Measurements from ENCODE around the gene CCR9. TPM values are rescaled to one million over a fixed set of nuclear protein-coding genes. Genes with fewer than 3 reads are reported as not detected.

Gene CCR9
- total and polyA plus RNA-seq, 2 experiments from 2014 or later = not detected

DNA sequence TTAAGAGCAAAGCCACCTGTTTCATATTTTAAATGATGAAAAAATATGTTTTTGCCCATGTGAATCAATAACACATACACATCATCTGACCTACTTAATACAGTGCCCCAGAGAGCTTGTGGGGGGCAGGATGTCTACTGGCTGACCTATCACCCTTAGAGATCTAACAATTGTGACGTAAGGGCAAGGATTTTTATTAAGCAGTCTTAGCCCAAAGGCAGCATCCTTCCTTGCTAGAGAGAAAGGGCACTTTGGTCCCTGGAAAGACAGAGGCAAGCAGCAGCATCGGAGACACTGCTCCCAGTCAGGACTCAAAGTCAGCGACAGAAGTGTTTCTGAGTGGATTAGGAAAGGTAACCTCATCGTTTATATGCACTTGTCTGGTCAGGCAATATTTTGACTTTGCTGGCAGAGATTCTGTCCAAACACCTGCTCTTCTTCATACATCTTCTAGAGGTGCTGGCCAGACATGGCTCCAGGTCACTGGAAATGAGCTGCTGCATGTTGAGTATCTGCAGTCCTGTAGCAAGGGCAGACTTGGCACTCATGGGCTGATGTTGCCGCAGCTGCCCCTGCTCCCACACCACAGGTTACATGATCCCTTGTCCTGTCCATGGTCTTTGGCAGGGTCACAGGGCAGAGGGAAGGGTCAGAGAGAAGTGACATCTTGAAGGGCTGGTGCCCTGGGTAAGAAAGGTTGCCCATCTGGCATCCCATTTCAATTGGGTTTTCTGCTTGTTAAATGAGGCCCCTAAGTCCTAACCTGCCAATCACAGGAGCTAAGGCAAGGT lies 58.7 kb downstream of the CCR9 start:
- Histone ChIP-seq H3K9me2 (ENCODE audit: insufficient read depth) (no peaks in the 10 kb centered on the region), H3F3A (ENCODE audit: insufficient read depth) (peaks cover 15% of the 10 kb centered on the region), H3K27me3 (replicated peaks; ENCODE audit: insufficient read depth) (no peaks in the 10 kb centered on the region), H3K79me2 (ENCODE audit: insufficient read depth) (no peaks in the 10 kb centered on the region), H4K20me1 (ENCODE audit: insufficient read depth) (no peaks in the 10 kb centered on the region), H3K4me3 (no peak overlapping the region), H2AFZ (no peak overlapping the region), H3K27ac (no peak overlapping the region), H3K4me1 (ENCODE audit: insufficient read depth) (peaks cover 21% of the 10 kb centered on the region), H3K36me3 (ENCODE audit: low read depth) (no peaks in the 10 kb centered on the region), H3K4me2 (ENCODE audit: unreplicated experiment) (no peak overlapping the region), H3K9ac (no peak overlapping the region), H3K9me3 (ENCODE audit: low read depth) (no peaks in the 10 kb centered on the region)
- no peak for TF ChIP-seq EZH2phosphoT487 (IDR thresholded peaks at IDR 0.05; ENCODE audit: insufficient read depth, low read depth)
- TF ChIP-seq EZH2 (IDR thresholded peaks at IDR 0.05; ENCODE audit: insufficient read depth, poor library complexity, severe bottlenecking) = no peak
- in situ Hi-C loops (cut with MboI) = loop anchor here (5.0 to 25.0 kb wide), 2 partner anchors 117 to 417 kb away; partner anchors contain the start of genes CCR2 and CCR5
- DNase-seq = no peak
- WGBS, 2 experiments (ENCODE audit: low coverage in 1 of 2, low lambda C conversion rate in 2 of 2, missing lambda C conversion rate in 2 of 2) = 95 to 98% methylated on average over 5 of the region's 5 CpGs

DNA sequence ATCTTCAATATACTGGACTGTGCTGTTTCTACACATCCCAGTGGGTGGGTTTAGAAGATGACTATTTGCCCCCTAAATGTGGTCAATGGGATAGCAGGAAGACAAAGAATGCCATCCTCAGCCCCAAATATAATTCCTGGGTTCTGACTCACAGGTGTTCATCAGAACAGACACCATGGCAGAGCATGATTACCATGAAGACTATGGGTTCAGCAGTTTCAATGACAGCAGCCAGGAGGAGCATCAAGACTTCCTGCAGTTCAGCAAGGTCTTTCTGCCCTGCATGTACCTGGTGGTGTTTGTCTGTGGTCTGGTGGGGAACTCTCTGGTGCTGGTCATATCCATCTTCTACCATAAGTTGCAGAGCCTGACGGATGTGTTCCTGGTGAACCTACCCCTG lies 60.0 kb downstream of the CCR9 start:
- Histone ChIP-seq H2AFZ (no peak overlapping the region), H3F3A (ENCODE audit: insufficient read depth) (peaks cover 15% of the 10 kb centered on the region), H3K9ac (no peak overlapping the region), H3K27ac (no peak overlapping the region), H3K4me1 (ENCODE audit: insufficient read depth) (peaks cover 21% of the 10 kb centered on the region), H3K4me3 (no peak overlapping the region), H3K36me3 (ENCODE audit: low read depth) (no peaks in the 10 kb centered on the region), H4K20me1 (ENCODE audit: insufficient read depth) (no peaks in the 10 kb centered on the region), H3K9me3 (ENCODE audit: low read depth) (no peaks in the 10 kb centered on the region), H3K27me3 (replicated peaks; ENCODE audit: insufficient read depth) (no peaks in the 10 kb centered on the region), H3K79me2 (ENCODE audit: insufficient read depth) (no peaks in the 10 kb centered on the region), H3K9me2 (ENCODE audit: insufficient read depth) (no peaks in the 10 kb centered on the region), H3K4me2 (ENCODE audit: unreplicated experiment) (no peak overlapping the region)
- WGBS, 2 experiments (ENCODE audit: low coverage in 1 of 2, low lambda C conversion rate in 2 of 2, missing lambda C conversion rate in 2 of 2) = 100% methylated on average over 1 of the region's 1 CpG
- peak; percentile 45 for DNase-seq
- in situ Hi-C loops (cut with MboI) = loop anchor here (25.0 kb wide), 1 partner anchor 416 kb away; the partner anchor contains the start of genes CCR2 and CCR5
- TF ChIP-seq EZH2phosphoT487 (IDR thresholded peaks at IDR 0.05; ENCODE audit: insufficient read depth, low read depth) (no peak), EZH2 (IDR thresholded peaks at IDR 0.05; ENCODE audit: insufficient read depth, poor library complexity, severe bottlenecking) (no peak)

DNA sequence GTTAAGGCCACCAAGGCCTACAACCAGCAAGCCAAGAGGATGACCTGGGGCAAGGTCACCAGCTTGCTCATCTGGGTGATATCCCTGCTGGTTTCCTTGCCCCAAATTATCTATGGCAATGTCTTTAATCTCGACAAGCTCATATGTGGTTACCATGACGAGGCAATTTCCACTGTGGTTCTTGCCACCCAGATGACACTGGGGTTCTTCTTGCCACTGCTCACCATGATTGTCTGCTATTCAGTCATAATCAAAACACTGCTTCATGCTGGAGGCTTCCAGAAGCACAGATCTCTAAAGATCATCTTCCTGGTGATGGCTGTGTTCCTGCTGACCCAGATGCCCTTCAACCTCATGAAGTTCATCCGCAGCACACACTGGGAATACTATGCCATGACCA lies 60.5 kb downstream of the CCR9 start:
- Histone ChIP-seq H3K27me3 (replicated peaks; ENCODE audit: insufficient read depth) (no peaks in the 10 kb centered on the region), H3K9me3 (ENCODE audit: low read depth) (no peaks in the 10 kb centered on the region), H3K4me2 (ENCODE audit: unreplicated experiment) (no peak overlapping the region), H3K9ac (no peak overlapping the region), H4K20me1 (ENCODE audit: insufficient read depth) (no peaks in the 10 kb centered on the region), H3F3A (ENCODE audit: insufficient read depth) (peaks cover 15% of the 10 kb centered on the region), H2AFZ (no peak overlapping the region), H3K36me3 (ENCODE audit: low read depth) (no peaks in the 10 kb centered on the region), H3K79me2 (ENCODE audit: insufficient read depth) (no peaks in the 10 kb centered on the region), H3K27ac (no peak overlapping the region), H3K4me1 (ENCODE audit: insufficient read depth) (peaks cover 21% of the 10 kb centered on the region), H3K4me3 (no peak overlapping the region), H3K9me2 (ENCODE audit: insufficient read depth) (no peaks in the 10 kb centered on the region)
- WGBS, 2 experiments (ENCODE audit: low coverage in 1 of 2, low lambda C conversion rate in 2 of 2, missing lambda C conversion rate in 2 of 2) = 95 to 98% methylated on average over 3 of the region's 3 CpGs
- in situ Hi-C loops (cut with MboI) = loop anchor here (25.0 kb wide), 1 partner anchor 415 kb away; the partner anchor contains the start of genes CCR2 and CCR5
- DNase-seq = no peak
- TF ChIP-seq EZH2phosphoT487 (IDR thresholded peaks at IDR 0.05; ENCODE audit: insufficient read depth, low read depth) (no peak), EZH2 (IDR thresholded peaks at IDR 0.05; ENCODE audit: insufficient read depth, poor library complexity, severe bottlenecking) (no peak)

DNA sequence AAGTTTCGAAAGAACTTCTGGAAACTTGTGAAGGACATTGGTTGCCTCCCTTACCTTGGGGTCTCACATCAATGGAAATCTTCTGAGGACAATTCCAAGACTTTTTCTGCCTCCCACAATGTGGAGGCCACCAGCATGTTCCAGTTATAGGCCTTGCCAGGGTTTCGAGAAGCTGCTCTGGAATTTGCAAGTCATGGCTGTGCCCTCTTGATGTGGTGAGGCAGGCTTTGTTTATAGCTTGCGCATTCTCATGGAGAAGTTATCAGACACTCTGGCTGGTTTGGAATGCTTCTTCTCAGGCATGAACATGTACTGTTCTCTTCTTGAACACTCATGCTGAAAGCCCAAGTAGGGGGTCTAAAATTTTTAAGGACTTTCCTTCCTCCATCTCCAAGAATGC lies 61.0 kb downstream of the CCR9 start:
- in situ Hi-C loops (cut with MboI) = loop anchor here (25.0 kb wide), 1 partner anchor 415 kb away; the partner anchor contains the start of genes CCR2 and CCR5
- WGBS, 2 experiments (ENCODE audit: low coverage in 1 of 2, low lambda C conversion rate in 2 of 2, missing lambda C conversion rate in 2 of 2) = 95 to 100% methylated on average over 3 of the region's 3 CpGs
- H3F3A ChIP-seq (ENCODE audit: insufficient read depth) = peaks cover 15% of the 10 kb centered on the region
- H3K79me2 ChIP-seq (ENCODE audit: insufficient read depth) = no peaks in the 10 kb centered on the region
- no peak overlapping the region for H3K4me2 ChIP-seq (ENCODE audit: unreplicated experiment)
- no peaks in the 10 kb centered on the region for H3K27me3 ChIP-seq (replicated peaks; ENCODE audit: insufficient read depth)
- no peak overlapping the region for H3K9ac ChIP-seq
- H3K9me2 ChIP-seq (ENCODE audit: insufficient read depth) = no peaks in the 10 kb centered on the region
- no peak overlapping the region for H3K4me3 ChIP-seq
- no peaks in the 10 kb centered on the region for H3K36me3 ChIP-seq (ENCODE audit: low read depth)
- peak; percentile 36 for DNase-seq
- TF ChIP-seq EZH2 (IDR thresholded peaks at IDR 0.05; ENCODE audit: insufficient read depth, poor library complexity, severe bottlenecking) (no peak), EZH2phosphoT487 (IDR thresholded peaks at IDR 0.05; ENCODE audit: insufficient read depth, low read depth) (no peak)
- H3K27ac ChIP-seq = no peak overlapping the region
- H3K4me1 ChIP-seq (ENCODE audit: insufficient read depth) = peaks cover 21% of the 10 kb centered on the region
- H2AFZ ChIP-seq = no peak overlapping the region
- H3K9me3 ChIP-seq (ENCODE audit: low read depth) = no peaks in the 10 kb centered on the region
- no peaks in the 10 kb centered on the region for H4K20me1 ChIP-seq (ENCODE audit: insufficient read depth)

All from GM23248 (cell line).